Erythroblast (primary cell): ENCODE data around the gene SRSF3.
"Not testable (repeated sequence)": the region's sequence is repeated elsewhere in the genome, so short reads cannot be mapped to it uniquely, and the experiment has no call there.

Experiments
- DNase-seq, 2 experiments: peaks; one replicate each; lab custom pipeline; 2025; lab: John Stamatoyannopoulos, UW
- GATA1 ChIP-seq: IDR thresholded peaks from 2 replicates; pipeline ENCODE4 v1.6.1; 2011; ENCODE audit warnings: low read depth, mild to moderate bottlenecking, control low read depth, low read length, moderate library complexity
- POLR2A ChIP-seq: IDR thresholded peaks from 2 replicates; pipeline ENCODE4 v1.6.1; 2011; ENCODE audit warnings: mild to moderate bottlenecking, low read length

The SRSF3 gene

DNA sequence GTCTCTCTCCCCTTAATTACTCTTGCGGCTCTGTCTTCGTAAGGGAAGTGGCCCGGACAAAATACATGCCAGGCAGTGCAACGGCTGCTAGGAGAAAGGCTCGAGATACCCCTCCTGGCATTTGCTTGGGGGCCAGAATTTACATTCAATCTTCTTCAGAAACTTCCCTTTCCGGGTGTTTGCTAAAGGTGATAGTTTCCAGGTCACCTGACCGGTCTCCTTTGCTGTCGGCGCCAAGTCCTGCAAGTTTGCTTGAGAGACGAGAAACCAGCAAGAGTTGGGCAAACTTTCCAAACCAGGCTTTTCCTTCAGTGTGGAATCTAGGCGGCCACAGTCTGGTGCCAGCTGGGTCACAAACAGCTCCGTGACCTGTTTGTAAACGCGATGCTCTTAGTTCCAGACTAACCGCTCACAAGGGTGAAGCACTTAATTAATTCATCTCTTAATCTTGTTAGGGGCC, 563 bp upstream of the SRSF3 start:
- DNase-seq: no peak

DNA sequence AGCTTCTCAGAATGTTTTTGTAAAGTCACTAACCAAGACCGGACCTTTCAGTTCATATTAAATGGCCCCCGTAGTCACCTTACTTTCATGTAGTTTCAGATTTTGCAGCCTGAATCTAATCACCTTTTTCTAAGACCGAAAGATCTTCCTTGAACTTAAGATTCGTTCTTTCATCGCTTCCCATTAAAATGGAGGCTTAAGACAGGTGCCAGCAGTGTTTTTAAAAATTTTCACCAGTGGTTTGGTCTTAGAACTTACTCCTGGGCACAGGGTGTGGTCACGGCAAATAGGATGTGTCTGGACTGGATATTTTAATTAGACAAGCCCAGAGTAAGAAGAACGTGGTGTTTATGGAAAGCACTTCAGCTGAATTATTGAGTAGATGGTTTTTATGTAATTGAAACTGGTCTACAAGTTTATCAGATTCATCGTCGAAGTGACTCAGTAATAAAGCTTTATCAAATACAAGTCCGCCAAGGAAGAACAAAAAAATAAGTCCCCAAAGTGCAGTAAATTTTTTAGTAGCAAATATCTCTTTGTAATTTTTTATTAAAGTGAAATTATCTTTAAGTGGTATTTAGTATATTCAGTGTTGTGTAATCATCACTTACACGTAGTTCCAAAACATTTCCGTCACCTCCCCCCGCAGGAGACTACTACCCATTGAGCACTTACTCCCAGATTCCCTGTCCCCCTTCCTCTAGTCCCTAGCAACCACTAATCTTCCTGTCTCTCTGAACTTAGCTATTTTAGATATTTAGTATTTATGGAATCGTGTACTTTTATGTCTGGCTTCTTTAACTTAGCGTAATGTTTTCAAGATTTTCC, 868 bp downstream of the SRSF3 start:
- no peak for TF ChIP-seq GATA1
- TF ChIP-seq POLR2A: no peak
- DNase-seq: peak; percentile 73 to 85

More for the DNA sequence above, 563 bp upstream of the SRSF3 start:
- TF ChIP-seq POLR2A (no peak), GATA1 (no peak)

DNA sequence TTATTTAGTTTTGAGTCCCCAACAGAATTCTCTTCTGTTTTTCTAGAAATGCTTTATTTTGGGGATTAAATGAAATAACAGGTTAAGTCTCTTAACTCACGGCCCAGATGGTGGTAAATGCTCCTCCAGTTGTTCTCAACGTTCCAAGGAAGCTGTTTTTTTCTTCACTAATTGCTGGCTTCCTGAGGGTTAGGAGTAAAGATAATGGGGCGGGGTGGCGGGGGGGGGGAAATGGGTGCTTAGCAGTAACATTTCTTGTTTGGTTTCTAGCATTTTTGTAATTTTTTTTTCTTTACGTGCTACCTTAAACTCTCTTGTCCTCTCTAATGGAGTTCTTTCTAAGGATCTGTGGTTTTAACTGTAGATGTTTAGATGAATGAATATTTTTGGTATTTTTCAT, 2.2 kb downstream of the SRSF3 start:
- DNase-seq: peak; percentile 38 to 62
- TF ChIP-seq GATA1 (no peak), POLR2A (no peak)

DNA sequence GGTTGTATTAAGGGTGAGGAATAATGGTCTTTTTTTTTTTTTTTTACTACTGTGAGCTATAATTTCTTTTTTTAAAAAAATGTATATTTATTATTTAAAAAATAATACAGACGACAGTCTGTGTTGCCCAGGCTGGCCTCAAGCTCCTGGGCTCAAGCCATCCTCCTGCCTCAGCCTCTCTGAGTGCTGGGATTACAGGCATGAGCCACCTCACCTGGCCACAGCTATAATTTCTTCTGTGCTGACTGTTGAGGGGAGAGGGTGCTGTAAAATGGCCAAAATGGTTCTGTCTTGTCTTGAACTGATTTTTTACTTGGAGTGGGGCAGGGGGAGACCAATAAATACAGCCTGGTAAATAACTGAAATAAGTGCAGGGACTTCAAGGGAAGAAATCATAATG, 3.6 kb downstream of the SRSF3 start:
- DNase-seq: no peak

DNA sequence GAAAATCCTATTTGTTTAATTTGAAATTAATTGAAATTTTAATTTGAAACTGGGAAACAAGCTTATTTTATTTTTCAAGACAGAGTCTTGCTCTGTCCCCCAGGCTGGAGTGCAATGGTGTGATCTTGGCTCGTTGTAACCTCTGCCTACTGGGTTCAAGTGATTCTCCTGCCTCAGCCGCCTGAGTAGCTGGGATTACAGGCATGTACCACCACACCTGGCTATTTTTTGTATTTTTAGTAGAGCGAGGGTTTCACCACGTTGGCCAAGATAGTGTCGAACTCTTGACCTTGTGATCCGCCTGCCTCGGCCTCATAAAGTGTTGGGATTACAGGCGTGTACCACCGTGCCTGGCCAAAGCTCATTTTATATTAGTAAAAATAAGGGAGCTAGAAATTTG, 4.2 kb downstream of the SRSF3 start:
- DNase-seq: no peak

More for the DNA sequence above, 3.6 kb downstream of the SRSF3 start:
- no peak for TF ChIP-seq GATA1
- no peak for TF ChIP-seq POLR2A

DNA sequence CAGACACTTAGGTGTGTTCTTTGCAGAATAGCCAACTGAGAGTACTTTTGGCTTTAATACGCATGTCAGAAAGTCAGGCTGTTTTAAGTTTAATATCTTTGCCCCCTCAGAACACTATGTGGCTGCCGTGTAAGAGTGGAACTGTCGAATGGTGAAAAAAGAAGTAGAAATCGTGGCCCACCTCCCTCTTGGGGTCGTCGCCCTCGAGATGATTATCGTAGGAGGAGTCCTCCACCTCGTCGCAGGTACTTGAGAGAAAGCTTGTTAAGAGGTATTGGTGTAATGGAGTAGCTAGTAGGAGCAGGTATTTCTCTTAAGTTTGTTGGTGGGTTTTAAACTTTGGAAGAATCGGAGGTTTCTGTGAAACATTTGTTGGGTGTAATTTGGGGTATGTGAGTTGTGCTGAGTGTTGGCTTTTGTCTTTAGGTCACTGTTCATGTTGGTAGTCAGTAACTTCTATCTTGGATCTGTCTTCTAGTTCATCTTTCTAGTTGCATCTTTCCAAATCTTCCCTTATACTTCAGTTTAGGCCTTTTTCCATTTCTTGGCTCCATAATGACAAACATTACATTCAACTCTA, 4.7 kb downstream of the SRSF3 start:
- TF ChIP-seq POLR2A (no peak), GATA1 (no peak)
- DNase-seq: no peak

More for the DNA sequence above, 4.2 kb downstream of the SRSF3 start:
- TF ChIP-seq GATA1 (no peak), POLR2A (no peak)

DNA sequence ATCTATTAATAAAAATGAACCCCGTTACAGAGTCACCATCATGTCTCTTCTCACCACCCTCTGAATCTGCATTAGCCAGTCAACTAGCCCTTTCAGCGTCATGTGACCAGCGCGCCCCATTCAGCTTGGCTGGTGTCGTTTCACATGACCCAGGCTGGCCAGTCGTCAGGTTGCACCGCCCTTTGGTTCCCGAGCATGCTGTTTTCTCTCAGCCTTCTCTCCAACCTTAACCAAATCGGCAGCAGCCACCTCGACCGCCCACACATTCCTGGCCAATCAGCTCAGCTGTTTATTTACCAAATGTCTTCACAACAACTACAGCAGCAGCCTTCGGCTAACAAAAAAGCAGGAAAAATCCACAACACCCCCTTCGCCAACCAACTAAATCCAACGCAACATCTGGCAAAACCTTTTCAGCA, 5.6 kb downstream of the SRSF3 start:
- TF ChIP-seq POLR2A: no peak
- TF ChIP-seq GATA1: no peak
- peak; percentile 30 to 52 for DNase-seq

DNA sequence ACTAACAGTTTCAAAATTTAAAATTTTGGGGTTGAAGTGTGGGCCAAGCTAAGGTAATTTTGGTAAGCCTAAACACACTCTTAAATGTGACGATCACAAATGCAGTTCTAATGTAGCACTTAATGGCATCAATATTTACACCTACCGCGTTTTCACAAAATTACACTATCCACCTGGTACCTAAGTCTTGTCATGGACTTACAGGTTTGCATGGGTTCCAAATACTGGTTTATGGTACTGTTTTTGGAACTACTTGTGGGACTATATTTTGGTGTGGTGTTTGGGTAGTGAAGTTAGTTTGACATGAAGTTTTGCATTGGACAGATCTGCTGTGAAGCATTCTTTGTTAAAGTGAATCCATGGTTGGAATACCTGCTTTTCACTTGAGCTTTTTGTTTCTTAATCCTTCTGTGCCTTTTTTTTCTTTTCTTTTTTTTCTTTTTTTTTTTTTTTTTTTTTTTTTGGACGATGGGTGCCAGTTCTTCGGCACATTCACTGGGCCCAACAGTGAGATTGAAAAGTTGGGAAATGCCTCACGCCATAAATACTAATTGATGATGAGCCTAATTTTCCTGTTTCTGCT, 6.5 kb downstream of the SRSF3 start:
- DNase-seq: no peak
- TF ChIP-seq POLR2A: no peak

DNA sequence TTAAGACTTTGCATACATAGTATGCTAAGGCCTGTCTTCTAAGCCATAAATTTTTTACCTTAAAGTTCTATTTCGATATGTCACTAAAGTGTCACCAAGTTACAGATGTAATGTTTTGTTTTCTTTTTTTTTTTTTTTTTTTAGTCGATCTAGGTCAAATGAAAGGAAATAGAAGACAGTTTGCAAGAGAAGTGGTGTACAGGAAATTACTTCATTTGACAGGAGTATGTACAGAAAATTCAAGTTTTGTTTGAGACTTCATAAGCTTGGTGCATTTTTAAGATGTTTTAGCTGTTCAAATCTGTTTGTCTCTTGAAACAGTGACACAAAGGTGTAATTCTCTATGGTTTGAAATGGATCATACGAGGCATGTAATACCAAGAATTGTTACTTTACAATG, 7.7 kb downstream of the SRSF3 start:
- DNase-seq: not testable (repeated sequence)

DNA sequence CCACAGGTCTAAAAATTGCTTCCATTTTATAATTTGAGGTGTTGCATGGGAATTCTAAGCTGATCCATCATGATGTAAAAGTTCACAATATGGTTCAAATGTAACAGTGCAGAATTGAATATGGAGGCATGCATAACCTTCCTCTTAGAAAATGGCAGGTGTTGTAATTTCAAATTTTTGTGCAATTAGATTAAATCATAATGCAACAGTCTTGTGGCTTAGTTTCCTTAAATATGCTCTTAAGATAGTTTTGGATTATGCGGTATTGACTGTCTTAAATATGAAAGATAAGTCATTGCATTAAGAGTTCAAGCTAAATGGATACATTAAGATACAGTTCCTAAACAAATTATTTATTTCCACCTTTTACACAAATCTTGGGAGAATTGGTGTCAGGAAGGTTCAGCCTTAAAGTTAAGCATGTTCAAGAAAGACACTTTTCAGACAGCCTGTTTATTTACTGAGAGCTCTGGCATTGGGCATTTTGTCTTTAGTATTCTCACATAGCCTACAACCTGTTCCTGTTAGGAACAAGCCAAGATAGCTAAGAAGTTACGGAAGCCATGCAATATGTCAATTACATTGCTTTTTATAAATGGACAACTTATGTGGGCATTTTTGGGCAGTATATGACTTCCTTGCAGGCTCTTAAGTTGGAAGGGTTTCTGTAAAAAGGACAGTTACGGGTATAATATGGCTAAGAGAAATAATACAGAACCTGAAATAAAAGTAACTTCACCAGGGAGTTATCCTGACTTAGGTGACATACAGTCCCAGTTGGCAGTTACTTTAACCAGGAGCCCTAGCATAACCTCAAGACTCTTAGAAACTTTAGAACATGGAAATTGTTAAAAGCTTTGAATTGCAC, 9.3 kb downstream of the SRSF3 start:
- no peak for TF ChIP-seq POLR2A
- no peak for TF ChIP-seq GATA1
- no peak for DNase-seq

DNA sequence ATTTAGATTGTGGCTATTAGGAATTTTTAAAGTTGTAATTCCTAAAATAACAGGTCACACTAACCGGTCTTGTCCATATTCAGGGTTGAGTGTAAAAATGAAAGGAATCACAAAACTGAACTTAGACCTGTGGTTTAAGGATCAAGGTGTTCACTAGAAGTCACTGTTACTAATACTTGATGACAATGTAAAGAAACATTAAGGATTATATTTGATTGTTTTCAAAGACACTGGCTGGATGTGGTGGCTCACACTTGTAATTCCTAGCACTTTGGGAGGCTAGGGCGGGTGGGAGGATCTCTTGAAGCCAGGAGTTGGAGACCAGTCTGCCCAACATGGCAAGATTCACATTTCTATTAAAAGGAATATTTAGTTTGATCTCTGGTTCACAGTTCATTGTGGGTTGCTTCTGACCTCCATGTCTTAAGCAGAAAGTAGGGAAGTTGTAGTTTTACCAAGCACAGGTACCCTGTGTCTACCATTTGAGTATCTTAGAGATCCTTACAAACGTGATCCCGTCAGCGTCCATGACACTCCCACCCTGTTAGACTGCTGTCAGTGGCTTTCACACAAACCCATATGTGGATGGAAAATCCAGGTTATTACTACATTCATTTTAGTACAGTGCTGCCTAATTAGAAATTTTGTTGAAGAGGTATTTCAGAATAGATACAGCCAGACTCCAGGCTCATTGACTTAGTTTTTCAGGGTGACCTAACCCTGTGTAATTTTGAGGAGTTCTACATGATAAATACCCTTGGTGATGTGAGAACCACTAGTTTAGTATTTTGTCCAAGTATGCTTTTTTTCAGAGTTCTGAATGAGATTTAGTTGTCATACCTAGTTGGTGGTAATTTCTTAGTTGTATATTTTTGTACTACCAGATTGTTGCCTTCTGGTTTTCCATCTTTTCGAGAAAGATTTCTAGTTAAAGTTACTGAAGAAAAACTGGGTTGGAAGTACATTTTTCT, 10.2 kb downstream of the SRSF3 start:
- no peak for DNase-seq
- TF ChIP-seq GATA1: no peak
- TF ChIP-seq POLR2A: peak; percentile 30

DNA sequence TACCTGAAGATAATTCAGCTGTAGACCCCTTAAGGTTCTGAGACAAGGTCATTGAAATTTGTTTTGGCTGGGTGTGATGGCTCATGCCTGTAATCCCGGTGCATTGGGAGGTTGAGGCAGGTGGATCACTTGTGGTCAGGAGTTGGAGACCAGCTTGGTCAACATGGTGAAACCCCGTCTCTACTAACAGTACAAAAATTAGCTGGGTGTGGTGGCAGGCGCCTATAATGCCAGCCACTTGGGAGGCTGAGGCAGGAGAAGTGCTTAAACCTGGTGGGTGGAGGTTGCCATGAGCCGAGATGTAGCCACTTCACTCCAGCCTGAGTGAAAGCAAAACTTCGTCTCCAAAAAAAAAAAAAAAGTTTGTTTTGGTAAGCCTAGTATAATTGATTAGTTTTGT, 11.0 kb downstream of the SRSF3 start:
- TF ChIP-seq GATA1 (no peak), POLR2A (no peak)
- DNase-seq: no peak
